Measurements from ENCODE around the gene NEURL1. TPM values are rescaled to one million over a fixed set of nuclear protein-coding genes. Genes with fewer than 3 reads are reported as not detected.

NEURL1 gene
- total RNA-seq, 4 donors from 2014 or later, result 0.39 to 0.63 (median 0.46) TPM

GRCh38 chr10:103529539-103529938 lies 36.0 kb downstream of the NEURL1 start:
- Histone ChIP-seq H3K36me3 (no peaks in the 10 kb centered on the region), H3K4me3 (no peak overlapping the region), H3K4me1 (no peaks in the 10 kb centered on the region), H3K27ac (replicated peaks in 1 of 4) (no peak overlapping the region), H3K9me3 (peaks cover 0 to 4% (median 2%) of the 10 kb centered on the region in 4 donors), H3K27me3 (no peaks in the 10 kb centered on the region)
- no peak for TF ChIP-seq POLR2A (IDR thresholded peaks at IDR 0.05; ENCODE audit: low read depth)
- no peak for TF ChIP-seq POLR2AphosphoS5 (IDR thresholded peaks at IDR 0.05)
- TF ChIP-seq EP300 (IDR thresholded peaks at IDR 0.05), result no peak
- TF ChIP-seq, protein P1, sequence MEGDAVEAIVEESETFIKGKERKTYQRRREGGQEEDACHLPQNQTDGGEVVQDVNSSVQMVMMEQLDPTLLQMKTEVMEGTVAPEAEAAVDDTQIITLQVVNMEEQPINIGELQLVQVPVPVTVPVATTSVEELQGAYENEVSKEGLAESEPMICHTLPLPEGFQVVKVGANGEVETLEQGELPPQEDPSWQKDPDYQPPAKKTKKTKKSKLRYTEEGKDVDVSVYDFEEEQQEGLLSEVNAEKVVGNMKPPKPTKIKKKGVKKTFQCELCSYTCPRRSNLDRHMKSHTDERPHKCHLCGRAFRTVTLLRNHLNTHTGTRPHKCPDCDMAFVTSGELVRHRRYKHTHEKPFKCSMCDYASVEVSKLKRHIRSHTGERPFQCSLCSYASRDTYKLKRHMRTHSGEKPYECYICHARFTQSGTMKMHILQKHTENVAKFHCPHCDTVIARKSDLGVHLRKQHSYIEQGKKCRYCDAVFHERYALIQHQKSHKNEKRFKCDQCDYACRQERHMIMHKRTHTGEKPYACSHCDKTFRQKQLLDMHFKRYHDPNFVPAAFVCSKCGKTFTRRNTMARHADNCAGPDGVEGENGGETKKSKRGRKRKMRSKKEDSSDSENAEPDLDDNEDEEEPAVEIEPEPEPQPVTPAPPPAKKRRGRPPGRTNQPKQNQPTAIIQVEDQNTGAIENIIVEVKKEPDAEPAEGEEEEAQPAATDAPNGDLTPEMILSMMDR (IDR thresholded peaks at IDR 0.05), result no peak
- WGBS, result 100% methylated on average over 1 of the region's 1 CpG
- intact Hi-C loops (cut with DNase I), result no loop called here
- DNase-seq (ENCODE audit: extremely low spot score), result no peak

- H3K9me3 ChIP-seq, result peaks cover 0 to 4% (median 2%) of the 10 kb centered on the region in 4 donors
- no peak for DNase-seq (ENCODE audit: extremely low spot score)
- TF ChIP-seq, protein P1 (IDR thresholded peaks at IDR 0.05), result no peak
- TF ChIP-seq POLR2AphosphoS5 (IDR thresholded peaks at IDR 0.05), result no peak
- TF ChIP-seq EP300 (IDR thresholded peaks at IDR 0.05), result no peak
- TF ChIP-seq POLR2A (IDR thresholded peaks at IDR 0.05; ENCODE audit: low read depth), result no peak
- H3K36me3 ChIP-seq, result no peaks in the 10 kb centered on the region
- no peaks in the 10 kb centered on the region for H3K27me3 ChIP-seq
- WGBS, result 97% methylated on average over 7 of the region's 7 CpGs
- no peak overlapping the region for H3K4me3 ChIP-seq
- intact Hi-C loops (cut with DNase I), result no loop called here
- no peak overlapping the region for H3K27ac ChIP-seq (replicated peaks in 1 of 4)
- no peaks in the 10 kb centered on the region for H3K4me1 ChIP-seq
Observed at GRCh38 chr10:103533827-103534226, 40.3 kb downstream of the NEURL1 start.

DNA sequence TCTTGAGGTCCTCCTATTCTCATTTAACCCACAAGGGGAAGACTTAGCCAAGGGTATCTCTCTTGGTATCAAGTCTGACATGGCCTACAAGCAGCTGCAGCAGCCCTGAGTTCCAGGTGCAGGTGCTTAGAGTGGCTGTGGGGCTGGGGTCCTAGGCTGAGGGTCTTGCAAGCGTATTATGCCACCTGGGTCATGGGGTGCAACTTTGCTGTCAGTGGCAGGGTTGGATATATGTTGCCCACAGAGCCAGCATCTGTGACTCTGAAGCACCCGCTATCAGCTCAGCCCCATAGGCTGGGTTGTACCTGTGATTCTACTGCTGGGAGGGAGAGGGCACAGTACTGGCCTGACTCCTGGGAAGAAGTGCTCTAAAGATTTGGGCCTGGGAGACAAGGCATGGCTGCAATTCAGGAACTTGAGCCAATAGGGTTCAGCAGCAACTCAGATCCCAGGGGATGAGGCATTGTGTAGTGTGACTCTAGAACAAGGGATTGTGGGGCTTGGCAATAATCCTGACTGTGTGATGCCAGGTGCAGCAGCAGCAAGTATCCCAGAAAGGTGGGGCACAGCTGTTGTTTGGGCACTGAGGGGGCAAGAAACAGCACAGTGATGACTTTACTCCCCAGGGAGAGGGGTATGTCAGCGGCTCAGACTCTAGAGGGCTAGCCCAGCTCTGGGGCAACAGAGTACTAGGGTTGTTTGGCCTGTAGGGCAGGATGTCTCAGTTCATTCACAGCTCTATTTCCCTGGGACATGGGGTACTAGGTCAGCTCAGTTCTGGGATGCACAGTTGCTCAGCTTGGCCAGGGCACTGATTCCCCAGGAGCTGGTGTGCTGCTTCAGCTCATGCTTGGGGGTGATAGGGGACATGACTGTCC lies 41.4 kb downstream of the NEURL1 start:
- intact Hi-C loops (cut with DNase I), result no loop called here

DNA sequence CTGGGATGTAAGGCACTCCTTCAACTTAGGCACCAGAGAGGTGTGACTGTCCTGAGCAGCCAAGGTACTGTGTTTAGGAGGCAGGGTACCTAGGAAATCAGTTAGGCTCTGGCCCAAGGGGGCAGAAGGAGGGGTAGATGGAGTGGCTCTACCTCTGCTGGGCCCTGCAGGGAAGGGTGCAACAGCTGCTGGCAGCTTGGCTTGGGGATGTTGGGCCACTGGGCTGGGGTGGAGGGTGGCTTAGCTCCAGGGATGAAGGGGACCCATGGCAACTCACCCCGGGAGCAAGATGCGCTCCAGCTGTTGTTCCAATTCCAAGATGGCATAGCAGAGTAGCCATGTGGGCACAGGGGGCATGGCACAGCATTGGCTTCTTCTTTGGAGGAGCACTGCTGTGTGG lies 42.1 kb downstream of the NEURL1 start:
- Histone ChIP-seq H3K27ac (replicated peaks in 1 of 4) (no peak overlapping the region), H3K9me3 (peaks cover 0 to 4% (median 2%) of the 10 kb centered on the region in 4 donors), H3K36me3 (no peaks in the 10 kb centered on the region), H3K4me1 (no peaks in the 10 kb centered on the region), H3K27me3 (no peaks in the 10 kb centered on the region), H3K4me3 (no peak overlapping the region)
- TF ChIP-seq EP300 (IDR thresholded peaks at IDR 0.05), result no peak
- TF ChIP-seq POLR2AphosphoS5 (IDR thresholded peaks at IDR 0.05), result no peak
- TF ChIP-seq POLR2A (IDR thresholded peaks at IDR 0.05; ENCODE audit: low read depth), result no peak
- TF ChIP-seq, protein P1 (IDR thresholded peaks at IDR 0.05), result no peak
- DNase-seq (ENCODE audit: extremely low spot score), result no peak
- intact Hi-C loops (cut with DNase I), result no loop called here
- no CpG with 5 or more reads among the region's 2 CpGs for WGBS

More for the DNA sequence above, 41.4 kb downstream of the NEURL1 start:
- 88% methylated on average over 2 of the region's 3 CpGs for WGBS
- no peaks in the 10 kb centered on the region for H3K27me3 ChIP-seq
- peaks cover 0 to 4% (median 2%) of the 10 kb centered on the region in 4 donors for H3K9me3 ChIP-seq
- H3K27ac ChIP-seq (replicated peaks in 1 of 4), result no peak overlapping the region
- H3K4me1 ChIP-seq, result no peaks in the 10 kb centered on the region
- no peak overlapping the region for H3K4me3 ChIP-seq
- no peaks in the 10 kb centered on the region for H3K36me3 ChIP-seq
- no peak for DNase-seq (ENCODE audit: extremely low spot score)
- TF ChIP-seq POLR2A (IDR thresholded peaks at IDR 0.05; ENCODE audit: low read depth), result no peak
- TF ChIP-seq, protein P1 (IDR thresholded peaks at IDR 0.05), result no peak
- no peak for TF ChIP-seq EP300 (IDR thresholded peaks at IDR 0.05)
- TF ChIP-seq POLR2AphosphoS5 (IDR thresholded peaks at IDR 0.05), result no peak

Measured in esophagus muscularis mucosa (tissue), 4 donors.